Right ventricle myocardium superior (tissue), 1 donor: ENCODE results near the gene FAM222A. TPM values are rescaled to one million over a fixed set of nuclear protein-coding genes. Genes with fewer than 3 reads are reported as not detected.

ENCODE experiments used
- ATAC-seq: fragments of 200-7000 bp; cut with Tn5 transposase; one replicate; pipeline ENCODE4 v1.9.1; 2020; ENCODE audit warnings: mild to moderate bottlenecking; ENCODE audit not compliant: poor library complexity
- DNase-seq: peaks from one replicate; pipeline ENCODE4 v3.0.0-alpha.2; 2020
- intact Hi-C: fragments of 100-400 bp; cut with DNase I; formaldehyde crosslinking; loops from one replicate; pipeline ENCODE4 v1.11.2; 2022
- total RNA-seq: library from RNA; stranded (reverse); fragmentation: NEBNext Ultra II Directional; extraction: Animal tissue kit (Norgen Biotek cat#: 25700); gene quantifications from one replicate; pipeline ENCODE4 v1.2.1, GENCODE V29; 2021
- donor health status: DM: no; HTN: yes; CAD: no; lungs with severe emphysema.

Gene FAM222A
- total RNA-seq, 1 donor from 2014 or later, result 25.0 TPM

DNA sequence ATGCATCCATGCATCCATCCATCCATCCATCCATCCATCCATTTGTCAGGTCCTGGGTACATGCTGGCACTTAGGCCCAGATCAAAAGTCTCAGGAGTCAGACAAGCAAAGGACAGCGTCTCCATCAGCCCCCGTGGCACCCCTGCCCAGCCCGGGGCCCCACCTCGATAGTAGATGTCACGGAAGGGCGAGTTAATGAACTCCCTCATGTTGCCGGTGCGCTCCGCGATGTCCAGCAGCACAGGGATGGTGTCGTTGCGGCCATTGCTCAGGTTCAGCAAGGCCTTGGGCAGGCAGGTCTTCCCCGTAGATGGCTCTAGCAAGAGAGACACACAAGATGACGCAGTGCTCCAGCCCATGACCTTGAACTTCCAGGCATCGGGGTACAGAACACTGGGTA is 89.2 kb downstream of the FAM222A start:
- DNase-seq (no peak), ATAC-seq (no peak)
- intact Hi-C loops, result no loop called here

DNA sequence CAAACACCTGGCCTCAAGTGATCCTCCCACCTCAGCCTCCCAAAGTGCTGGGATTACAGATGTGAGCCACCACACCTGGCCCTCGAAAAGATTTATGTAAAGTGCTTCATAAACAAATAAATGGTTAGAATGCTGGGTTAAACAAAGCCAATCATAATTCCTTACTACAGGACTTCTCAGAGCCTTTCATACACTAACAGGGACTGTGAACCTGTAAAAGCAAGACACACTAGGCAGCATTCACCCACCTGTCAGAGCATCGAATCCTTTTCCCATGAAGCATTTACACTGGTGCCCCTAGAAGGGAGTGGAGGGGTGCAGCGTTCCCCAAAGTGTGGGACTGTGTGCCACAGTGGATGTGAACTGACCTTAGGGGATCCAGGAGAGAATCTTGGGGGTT is 90.1 kb downstream of the FAM222A start:
- ATAC-seq (no peak), DNase-seq (no peak)
- intact Hi-C loops, result loop anchor here (2.0 kb wide), 1 partner anchor 77 kb away; the partner anchor contains the start of gene GLTP

DNA sequence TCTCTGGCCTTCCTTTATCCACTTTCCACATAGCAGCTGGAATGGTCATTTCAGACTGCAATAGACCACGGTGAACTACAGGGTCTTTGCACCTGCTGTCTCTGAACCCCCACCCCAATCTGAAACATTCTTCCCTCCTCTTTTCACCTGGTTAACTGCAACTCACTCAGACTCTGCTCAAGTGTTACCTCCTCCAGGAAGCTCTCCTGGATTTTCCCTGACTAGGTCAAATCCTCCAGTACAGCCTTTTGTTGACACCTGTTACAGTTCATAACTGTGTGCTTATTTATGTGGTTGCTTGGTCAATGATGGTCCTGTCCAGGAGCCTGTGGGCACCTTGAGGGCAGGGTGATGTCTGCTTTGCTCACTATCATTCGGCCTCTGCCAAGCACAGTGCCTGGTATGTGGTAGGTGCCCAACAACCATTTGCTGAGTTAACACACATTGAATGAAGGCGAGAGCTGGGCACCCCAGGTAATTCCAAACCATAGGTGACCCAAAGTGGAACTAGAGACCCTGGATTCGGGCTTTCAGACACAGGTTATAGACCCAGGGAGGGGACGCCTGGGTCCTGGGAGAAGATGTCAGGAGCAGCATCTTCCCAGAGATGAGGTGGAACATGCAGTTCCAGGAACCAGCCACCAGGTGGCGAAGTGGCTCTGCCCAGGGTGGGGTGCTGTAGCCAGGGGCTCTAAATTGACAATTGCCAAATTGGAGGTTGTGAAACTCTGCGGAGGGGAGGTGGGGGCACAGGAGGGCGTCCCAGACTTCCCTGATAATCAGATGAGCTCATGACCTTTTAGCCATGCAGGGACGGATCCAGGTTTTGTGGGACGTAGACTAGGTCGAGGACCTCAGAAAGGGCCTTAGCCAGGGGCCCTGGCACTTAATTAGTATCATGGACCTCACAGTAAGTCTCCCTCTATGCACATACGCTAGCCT is 91.5 kb downstream of the FAM222A start:
- intact Hi-C loops, result loop anchor here (2.0 kb wide), 1 partner anchor 76 kb away; the partner anchor contains the start of gene GLTP
- DNase-seq (peak; percentile 83), ATAC-seq (peak; percentile 88)

DNA sequence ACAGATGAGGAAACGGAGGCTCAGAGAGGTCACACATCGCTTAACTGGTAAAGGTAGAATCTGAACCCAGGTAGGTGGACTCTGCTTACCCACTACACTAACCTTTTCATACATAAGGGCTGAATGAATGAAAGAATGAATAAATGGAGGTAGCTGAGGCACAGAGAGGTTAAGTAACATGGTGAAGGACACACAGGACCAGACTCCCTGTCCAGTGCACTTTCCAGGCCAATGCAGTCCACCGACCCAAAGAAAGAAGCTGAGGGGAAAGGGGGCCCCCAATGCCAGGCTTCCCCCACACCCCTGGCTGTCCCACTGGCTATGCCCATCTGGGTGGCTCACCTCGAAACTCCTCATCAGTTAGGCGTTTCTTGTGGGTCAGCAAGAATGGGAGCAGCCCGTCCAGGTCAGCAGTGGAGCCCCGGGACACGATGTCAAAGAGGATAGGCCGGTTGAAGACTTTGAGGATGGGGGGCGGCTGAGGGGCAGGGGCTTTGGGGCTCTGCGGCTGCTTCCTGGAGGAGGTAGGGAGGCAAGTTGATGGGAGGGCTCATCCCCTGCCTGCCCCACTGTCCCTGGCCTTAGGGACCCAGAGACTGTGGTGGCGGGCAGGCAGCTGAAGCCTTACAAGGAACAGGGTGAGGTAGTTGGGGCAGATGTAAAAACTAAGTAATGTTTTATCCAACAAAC is 94.5 kb downstream of the FAM222A start:
- DNase-seq (no peak), ATAC-seq (no peak)
- intact Hi-C loops, result no loop called here

DNA sequence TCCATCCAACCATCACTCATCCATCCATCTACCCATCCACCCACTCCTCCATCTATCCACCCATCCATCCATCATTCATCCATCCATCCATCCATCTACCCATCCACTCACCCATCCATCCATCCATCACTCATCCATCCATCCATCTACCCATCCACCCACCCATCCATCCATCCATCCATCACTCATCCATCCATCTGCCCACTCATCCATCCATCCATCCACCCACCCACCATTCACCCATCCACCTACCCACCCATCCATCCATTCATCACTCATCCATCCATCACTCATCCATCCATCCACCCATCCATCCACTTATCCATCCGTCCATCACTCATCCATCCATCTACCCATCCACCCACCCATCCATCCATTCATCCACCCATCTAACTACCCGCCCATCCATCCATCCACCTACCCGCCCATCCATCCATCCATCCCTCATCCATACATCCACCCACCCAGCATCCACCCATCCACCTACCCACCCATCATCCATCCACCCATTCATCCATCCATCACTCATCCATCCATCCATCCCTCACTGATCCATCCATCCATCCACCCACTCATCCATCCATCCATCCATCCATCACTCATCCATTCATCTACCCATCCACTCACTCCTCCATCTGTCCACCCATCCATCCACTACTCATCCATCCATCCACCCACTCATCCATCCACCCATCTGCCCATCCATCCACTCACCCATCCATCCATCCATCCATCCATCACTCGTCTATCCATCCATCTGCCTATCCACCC is 95.4 kb downstream of the FAM222A start:
- ATAC-seq (no peak), DNase-seq (no peak)
- intact Hi-C loops, result no loop called here

DNA sequence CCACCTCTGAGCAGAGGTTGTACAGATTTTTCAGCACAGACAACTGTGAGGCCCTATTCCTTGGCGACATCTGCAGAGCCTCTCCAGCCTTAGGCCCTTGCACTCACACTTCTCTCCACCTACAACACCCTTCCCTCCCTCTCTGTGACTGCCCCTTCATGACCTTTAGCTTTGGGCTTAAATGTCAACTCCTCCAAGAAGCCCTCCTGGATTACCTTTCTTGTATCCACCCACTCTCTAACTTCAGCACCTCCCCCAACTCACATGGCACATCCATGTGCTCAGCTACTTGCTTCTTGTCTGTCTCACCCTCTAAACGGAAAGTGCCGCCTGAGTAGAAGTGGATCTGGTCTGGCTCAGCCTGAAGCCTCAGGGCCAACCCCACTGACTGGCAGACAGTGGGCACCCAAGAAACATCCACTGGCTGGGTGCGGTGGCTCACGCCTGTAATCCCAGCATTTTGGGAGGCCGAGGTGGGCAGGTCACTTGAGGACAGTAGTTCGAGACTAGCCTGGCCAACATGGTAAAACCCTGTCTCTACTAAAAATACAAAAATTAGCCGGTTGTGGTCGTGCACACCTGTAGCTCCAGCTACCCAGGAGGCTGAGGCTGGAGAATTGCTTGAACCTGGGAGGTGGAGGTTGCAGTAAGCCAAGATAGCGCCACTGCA is 97.5 kb downstream of the FAM222A start:
- DNase-seq (no peak), ATAC-seq (no peak)
- intact Hi-C loops, result no loop called here

DNA sequence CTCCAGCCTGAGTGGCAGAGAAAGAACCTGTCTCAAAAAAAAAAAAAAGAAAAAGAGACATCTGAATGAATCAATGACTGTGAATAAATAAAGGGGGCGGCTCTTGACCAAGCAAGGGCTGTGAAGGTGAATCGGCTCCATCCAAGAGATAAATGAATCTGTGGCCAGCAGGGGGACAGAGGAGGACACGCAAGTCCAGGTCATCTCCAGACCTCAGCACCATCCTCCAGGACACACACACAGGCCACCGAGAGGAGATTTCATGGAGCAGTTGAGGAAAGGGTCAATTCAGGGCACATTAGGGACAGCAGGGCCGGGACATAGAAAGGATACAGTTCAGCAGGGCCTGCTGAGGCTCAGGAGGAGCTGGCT is 98.0 kb downstream of the FAM222A start:
- intact Hi-C loops, result no loop called here
- no peak for DNase-seq
- no peak for ATAC-seq

DNA sequence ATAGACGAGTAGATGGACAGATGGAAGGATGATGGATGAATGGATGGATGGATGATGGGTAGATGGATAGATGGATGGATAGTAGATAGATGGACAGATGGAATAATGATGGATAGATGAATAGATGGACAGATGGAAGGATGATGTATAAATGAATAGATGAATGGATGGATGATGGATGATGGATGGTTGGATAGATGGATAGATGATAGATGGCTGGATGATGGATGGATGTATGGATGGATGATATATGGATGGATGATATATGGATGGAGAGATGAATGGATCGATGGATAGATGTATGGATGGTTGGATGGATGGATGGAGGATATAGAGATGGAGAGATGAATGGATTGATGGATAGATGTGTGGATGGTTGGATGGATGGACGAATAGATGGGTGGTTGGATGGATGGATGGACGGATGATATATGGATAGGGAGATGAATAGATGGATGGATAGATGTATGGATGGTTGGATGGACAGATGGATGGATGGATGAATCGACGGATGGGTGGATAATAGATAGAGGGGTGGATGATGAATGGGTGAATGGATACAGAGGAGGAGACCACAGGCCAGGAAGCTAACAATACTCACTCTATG is 100.3 kb downstream of the FAM222A start:
- DNase-seq (no peak), ATAC-seq (no peak)
- intact Hi-C loops, result no loop called here

DNA sequence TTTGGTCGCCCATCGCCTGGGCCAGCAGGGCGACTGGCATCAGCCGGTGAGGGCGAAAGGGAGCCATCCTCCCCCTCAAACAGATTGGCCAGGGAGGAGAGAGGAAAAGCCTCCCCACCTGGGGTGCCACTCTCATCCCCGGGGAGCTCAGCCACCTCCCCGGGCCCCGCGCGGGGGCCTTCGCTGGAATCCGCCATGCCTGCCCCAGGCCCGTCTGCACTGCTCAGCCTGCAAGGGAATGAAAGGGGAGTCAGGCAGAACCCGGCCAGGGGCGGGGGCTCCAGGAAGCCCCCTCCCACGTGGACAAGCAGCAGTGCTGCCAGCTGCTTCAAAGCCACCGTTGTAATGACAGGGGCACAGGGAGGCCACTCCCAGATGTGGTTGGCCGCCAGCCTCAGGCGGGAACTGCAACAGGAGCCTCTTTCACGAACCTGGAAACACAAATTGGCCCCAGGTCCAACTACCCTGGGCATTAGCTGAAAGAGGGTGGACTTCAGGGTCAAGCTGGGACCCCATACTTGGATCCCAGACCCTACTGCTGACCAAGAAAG is 101.0 kb downstream of the FAM222A start:
- no peak for ATAC-seq
- intact Hi-C loops, result no loop called here
- DNase-seq, result no peak

DNA sequence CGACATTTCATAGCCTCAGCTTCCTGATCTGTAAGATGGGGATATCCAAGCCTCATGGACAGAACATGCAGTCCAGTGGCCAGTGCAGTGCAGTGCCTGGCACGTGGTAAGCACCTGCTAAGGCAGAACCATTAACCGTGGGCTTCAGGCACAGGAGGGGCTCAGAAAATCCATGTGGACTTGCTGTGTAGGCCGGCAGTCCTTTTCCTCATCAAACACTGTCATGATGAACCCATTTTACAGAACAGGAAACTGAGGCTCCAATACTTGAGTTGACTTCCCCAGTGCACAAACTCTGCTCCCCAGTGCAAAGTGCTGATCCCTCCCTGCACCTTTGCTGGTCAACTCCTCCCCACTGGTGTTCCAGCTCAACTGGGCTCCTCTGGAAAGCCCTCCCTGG is 101.6 kb downstream of the FAM222A start:
- intact Hi-C loops, result no loop called here
- ATAC-seq (no peak), DNase-seq (no peak)

DNA sequence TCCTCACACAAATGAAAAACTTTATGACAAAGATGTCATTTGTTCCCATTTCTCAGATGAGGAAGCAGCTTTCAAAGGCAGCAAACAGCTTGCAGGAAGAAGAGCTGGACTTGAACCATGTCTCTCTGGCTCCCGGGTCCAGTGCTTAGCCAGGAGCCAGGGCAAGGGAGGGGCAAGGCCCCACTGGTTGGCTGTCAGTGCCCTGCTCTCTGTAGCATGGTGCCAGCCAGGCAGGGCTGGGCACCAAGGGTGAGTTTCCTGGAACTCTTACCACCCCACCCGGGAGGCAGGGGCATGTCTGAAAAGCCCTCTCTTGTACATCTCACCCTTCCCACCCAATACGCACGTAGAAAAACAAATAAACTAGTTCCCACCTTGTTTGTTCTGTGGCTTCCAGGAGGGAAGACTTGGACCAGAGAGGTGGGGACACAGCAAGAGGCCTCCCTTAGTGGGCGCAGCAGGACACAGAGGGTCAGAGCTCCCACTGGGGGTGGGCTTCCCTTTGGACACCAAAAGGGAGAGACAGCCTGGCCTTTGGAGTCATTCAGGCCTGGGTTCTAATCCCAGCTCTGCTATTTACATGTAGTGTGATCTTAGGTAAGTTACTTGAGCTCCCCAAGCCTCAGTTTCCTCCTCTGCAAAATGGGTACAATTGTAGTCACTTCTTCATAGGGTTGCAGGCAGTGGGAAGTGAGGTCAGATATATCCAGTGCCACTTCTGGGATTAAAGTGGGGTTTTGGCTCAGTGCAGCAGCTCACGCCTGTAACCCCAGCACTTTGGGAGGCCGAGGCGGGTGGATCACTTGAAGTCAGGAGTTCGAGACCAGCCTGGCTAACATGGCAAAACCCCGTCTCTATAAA is 102.4 kb downstream of the FAM222A start:
- DNase-seq, result no peak
- intact Hi-C loops, result no loop called here
- no peak for ATAC-seq

DNA sequence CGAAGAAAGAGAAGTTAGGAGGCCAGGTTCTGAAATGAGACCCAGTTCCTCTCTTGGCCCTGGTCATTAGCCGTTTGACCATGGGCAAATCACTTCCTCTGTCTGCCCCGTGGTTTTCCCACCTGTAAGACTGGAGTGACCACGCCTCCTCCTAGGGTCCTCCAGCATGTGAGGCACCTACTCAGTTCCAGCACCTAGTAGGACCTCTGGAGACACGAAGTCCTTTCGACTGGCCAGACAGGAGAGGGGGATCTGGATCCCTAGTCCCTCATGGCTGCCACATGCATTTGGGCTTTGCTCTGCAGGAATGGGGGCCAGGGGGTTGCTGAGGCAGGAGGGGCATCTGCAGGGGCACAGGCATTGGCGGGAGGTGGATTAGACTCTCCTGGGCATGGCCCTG is 103.2 kb downstream of the FAM222A start:
- intact Hi-C loops, result no loop called here
- no peak for DNase-seq
- no peak for ATAC-seq

DNA sequence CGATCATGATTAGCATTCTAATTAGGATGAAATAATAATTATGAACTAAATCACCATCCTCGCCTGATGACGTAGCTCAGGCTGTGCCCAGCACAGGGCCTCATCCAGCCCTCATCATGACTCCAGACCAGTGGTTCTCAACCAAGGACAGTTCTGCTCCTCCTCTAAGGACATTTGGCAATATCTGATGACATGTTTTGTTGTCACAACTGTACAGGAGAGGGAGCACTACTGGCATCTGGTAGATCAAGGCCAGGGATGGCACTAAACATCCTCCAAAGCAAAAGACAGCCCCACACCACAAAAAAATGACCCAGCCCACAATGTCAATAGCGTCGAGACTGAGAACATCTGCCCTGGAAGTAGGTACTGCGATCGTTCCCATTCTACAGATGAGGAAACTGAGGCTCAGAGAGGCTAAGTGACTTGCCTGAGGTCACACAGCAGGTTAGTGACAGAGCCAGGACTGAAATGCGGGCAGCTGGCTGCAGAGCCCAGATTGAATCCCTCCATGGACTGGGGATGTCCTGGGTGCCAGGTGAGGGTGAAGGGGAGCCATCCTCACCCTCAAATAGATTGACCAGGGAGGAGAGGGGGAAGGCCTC is 104.1 kb downstream of the FAM222A start:
- DNase-seq, result no peak
- intact Hi-C loops, result no loop called here
- no peak for ATAC-seq

DNA sequence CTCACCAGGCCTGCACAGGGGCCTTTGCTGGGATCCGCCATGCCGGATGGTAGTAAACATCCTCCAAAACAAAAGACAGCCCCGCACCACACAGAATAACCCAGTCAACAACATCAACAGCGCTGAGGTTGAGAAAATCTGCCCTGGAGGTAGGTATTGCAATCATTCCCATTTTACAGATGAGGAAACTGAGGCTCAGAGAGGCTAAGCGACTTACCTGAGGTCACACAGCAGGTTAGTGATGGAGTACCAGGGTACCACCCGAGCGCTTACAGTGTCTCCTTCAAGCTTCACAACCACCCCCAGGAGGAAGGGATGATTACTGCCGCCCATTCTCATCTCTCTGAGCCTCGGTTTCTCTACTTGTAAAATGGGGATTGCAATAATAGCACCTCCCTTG is 104.6 kb downstream of the FAM222A start:
- intact Hi-C loops, result no loop called here

DNA sequence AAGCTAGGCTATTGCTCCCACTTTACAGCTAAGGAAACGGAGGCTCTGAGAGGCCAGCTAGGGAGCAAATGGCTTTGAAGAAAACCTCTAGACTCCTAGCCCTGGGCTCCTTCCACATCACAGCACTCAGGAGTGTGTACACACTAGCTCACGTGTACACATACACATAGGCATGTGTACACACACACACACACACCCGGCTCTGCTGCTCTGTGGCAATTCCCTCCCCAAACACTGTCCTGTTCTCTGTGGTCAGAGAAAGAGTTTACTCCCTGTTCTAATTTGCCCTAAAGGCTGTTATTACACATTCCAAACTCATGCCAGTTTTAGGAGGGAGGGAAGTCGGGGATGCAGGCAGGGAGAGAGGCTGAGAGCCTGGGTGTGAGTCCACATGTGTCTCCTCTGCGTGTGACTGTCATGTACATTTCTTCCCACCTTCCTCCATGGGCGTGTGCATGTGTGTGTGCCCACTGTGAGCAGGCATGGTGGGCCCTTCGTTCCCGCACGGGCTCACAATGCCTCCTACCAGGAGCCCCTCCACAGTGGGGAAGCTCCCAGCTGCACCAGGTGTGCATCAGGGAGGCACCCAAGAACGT is 105.4 kb downstream of the FAM222A start:
- intact Hi-C loops, result no loop called here
- ATAC-seq, result no peak
- DNase-seq, result no peak

More for the DNA sequence above, 104.6 kb downstream of the FAM222A start:
- ATAC-seq, result no peak
- DNase-seq, result no peak
